Keratinocyte (primary cell): Measurements from ENCODE around the gene COG5. TPM values are rescaled to one million over a fixed set of nuclear protein-coding genes. Genes with fewer than 3 reads are reported as not detected.

ENCODE experiments used
- DNase-seq: peaks from one replicate; pipeline ENCODE4 v3.0.0-alpha.2; 2011; ENCODE audit warnings: low read depth, missing footprints, low spot score
- FAIRE-seq: peaks from 2 replicates; lab custom pipeline; 2011; peaks lifted over from hg19 to GRCh38; lab: Jason Lieb, UNC
- H2AFZ ChIP-seq: 2 replicates; pipeline ENCODE4 v1.6.0; 2012; ENCODE audit warnings: low read length, control low read depth, inconsistent platforms; ENCODE audit not compliant: control insufficient read depth
- H3K27ac ChIP-seq: 2 replicates; pipeline ENCODE4 v1.5.1; 2011; ENCODE audit warnings: low read length; ENCODE audit not compliant: control insufficient read depth, insufficient read depth
- H3K27me3 ChIP-seq: 3 replicates; pipeline ENCODE4 v1.6.0; 2011; ENCODE audit warnings: low read length; ENCODE audit not compliant: control insufficient read depth, insufficient read depth; ENCODE audit errors: extremely low read depth
- H3K36me3 ChIP-seq, 2 experiments: 2 replicates in 1 of 2; 3 replicates in 1 of 2; pipeline ENCODE4 v1.5.1; 2011; ENCODE audit warnings: low read length in 2 of 2, mild to moderate bottlenecking in 1 of 2; ENCODE audit not compliant: control insufficient read depth in 2 of 2, insufficient read depth in 2 of 2; ENCODE audit errors: extremely low read depth in 1 of 2
- H3K4me1 ChIP-seq: 3 replicates; pipeline ENCODE4 v1.5.1; 2011; ENCODE audit warnings: low read length; ENCODE audit not compliant: control insufficient read depth, insufficient read depth; ENCODE audit errors: extremely low read depth
- H3K4me2 ChIP-seq: 3 replicates; pipeline ENCODE4 v1.6.0; 2011; ENCODE audit warnings: low read depth, low read length; ENCODE audit not compliant: control insufficient read depth, insufficient read depth; ENCODE audit errors: extremely low read depth
- H3K4me3 ChIP-seq, 3 experiments: fragments of 200-600 bp in 1 of 3; sonication (generic) in 1 of 3; 2 replicates in 2 of 3; 3 replicates in 1 of 3; pipeline ENCODE4 v1.5.1; 2011 to 2016; ENCODE audit warnings: low read length in 3 of 3, mild to moderate bottlenecking in 3 of 3, control low read depth in 2 of 3, inconsistent platforms in 1 of 3, low read depth in 1 of 3, mixed read lengths in 1 of 3, mixed run types in 1 of 3, moderate library complexity in 1 of 3; ENCODE audit not compliant: control insufficient read depth in 2 of 3, insufficient read depth in 2 of 3; ENCODE audit errors: extremely low read depth in 1 of 3
- H3K79me2 ChIP-seq: 2 replicates; pipeline ENCODE4 v1.6.0; 2012; ENCODE audit warnings: low read length; ENCODE audit not compliant: control insufficient read depth, insufficient read depth
- H3K9ac ChIP-seq: 3 replicates; pipeline ENCODE4 v1.6.0; 2011; ENCODE audit warnings: low read length; ENCODE audit not compliant: control insufficient read depth, insufficient read depth; ENCODE audit errors: extremely low read depth
- H3K9me1 ChIP-seq: 3 replicates; pipeline ENCODE4 v1.6.0; 2011; ENCODE audit warnings: low read length; ENCODE audit not compliant: control insufficient read depth, insufficient read depth; ENCODE audit errors: extremely low read depth
- H3K9me3 ChIP-seq: 2 replicates; pipeline ENCODE4 v1.5.1; 2012; ENCODE audit warnings: low read depth, low read length; ENCODE audit not compliant: control insufficient read depth
- H4K20me1 ChIP-seq: 3 replicates; pipeline ENCODE4 v1.6.0; 2011; ENCODE audit warnings: low read length; ENCODE audit not compliant: control insufficient read depth, insufficient read depth; ENCODE audit errors: extremely low read depth
- EZH2 ChIP-seq: IDR thresholded peaks from one replicate; pipeline ENCODE4 v1.6.1; 2012; ENCODE audit warnings: inconsistent platforms, mild to moderate bottlenecking, low read length, moderate library complexity
- dilution Hi-C: fragments of 300-500 bp; cut with MboI; formaldehyde crosslinking; loops from one replicate; pipeline ENCODE4 v1.7.0; 2020; ENCODE audit warnings: low sequenced_read_pairs; ENCODE audit not compliant: extremely low pct_ligation_motif_present
- polyA plus RNA-seq, 5 experiments: library from polyadenylated mRNA; depleted of rRNA in 3 of 5; stranded (reverse) in 3 of 5; stranded (forward) in 1 of 5; unstranded in 1 of 5; fragments of >200 nt; gene quantifications; 1 replicate in 1 of 5; 2 replicates in 3 of 5; 3 replicates in 1 of 5; pipeline versions ENCODE4 v1.2.1 to v1.2.3, GENCODE V29; 2011 to 2012; ENCODE audit warnings: missing spikeins in 2 of 5, low read depth in 1 of 5, low replicate concordance in 1 of 5
- TF ChIP-seq, protein P1 (sequence below), 3 experiments: IDR thresholded peaks in 1 of 3; conservative IDR thresholded peaks in 1 of 3; optimal IDR thresholded peaks in 1 of 3; 2 replicates in 2 of 3; 3 replicates in 1 of 3; pipeline versions ENCODE3 to v1.5.1; 2011; ENCODE audit warnings: low read length in 3 of 3, mild to moderate bottlenecking in 3 of 3, moderate library complexity in 2 of 3, control low read depth in 1 of 3, inconsistent platforms in 1 of 3; ENCODE audit not compliant: insufficient read depth in 2 of 3; ENCODE audit errors: extremely low read depth in 1 of 3

COG5 gene
- polyA plus RNA-seq, 1 donor (not counting 4 experiments of a cell fraction or from before 2014, with no cell fraction given), result 50.7 TPM

DNA sequence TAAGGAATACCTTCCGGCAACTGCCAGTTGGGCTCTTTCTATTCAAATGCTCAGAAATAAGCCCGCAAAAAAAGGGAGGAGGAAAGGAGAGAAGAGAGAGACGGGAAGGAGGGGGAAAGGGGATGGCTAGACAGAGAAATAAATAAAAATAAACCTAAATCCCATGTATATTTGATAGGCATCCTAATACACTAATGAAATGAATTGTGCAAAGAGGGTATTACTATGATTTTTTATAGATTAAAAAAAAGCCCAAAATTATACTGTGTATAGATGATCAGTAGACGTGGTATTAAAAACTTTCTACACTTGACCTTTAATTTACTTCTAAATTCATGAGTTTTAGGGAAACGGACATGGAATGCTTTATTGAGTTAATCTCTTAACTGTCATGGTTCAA is 305.0 kb downstream of the COG5 start:
- Histone ChIP-seq H3K27ac (no peak overlapping the region), H3K4me1 (no peaks in the 10 kb centered on the region), H3K9me1 (no peaks in the 10 kb centered on the region), H3K9me3 (no peaks in the 10 kb centered on the region), H3K4me2 (no peak overlapping the region), H2AFZ (no peak overlapping the region), H3K4me3 (no peak overlapping the region), H3K79me2 (no peaks in the 10 kb centered on the region), H4K20me1 (no peaks in the 10 kb centered on the region), H3K36me3 (no peaks in the 10 kb centered on the region), H3K27me3 (no peaks in the 10 kb centered on the region), H3K9ac (no peak overlapping the region)
- DNase-seq (no peak), FAIRE-seq (no peak)
- no peak for TF ChIP-seq EZH2
- TF ChIP-seq, protein P1, sequence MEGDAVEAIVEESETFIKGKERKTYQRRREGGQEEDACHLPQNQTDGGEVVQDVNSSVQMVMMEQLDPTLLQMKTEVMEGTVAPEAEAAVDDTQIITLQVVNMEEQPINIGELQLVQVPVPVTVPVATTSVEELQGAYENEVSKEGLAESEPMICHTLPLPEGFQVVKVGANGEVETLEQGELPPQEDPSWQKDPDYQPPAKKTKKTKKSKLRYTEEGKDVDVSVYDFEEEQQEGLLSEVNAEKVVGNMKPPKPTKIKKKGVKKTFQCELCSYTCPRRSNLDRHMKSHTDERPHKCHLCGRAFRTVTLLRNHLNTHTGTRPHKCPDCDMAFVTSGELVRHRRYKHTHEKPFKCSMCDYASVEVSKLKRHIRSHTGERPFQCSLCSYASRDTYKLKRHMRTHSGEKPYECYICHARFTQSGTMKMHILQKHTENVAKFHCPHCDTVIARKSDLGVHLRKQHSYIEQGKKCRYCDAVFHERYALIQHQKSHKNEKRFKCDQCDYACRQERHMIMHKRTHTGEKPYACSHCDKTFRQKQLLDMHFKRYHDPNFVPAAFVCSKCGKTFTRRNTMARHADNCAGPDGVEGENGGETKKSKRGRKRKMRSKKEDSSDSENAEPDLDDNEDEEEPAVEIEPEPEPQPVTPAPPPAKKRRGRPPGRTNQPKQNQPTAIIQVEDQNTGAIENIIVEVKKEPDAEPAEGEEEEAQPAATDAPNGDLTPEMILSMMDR (optimal IDR thresholded peaks at IDR 0.05 in 1 of 3, IDR thresholded peaks at IDR 0.05 in 1 of 3, conservative IDR thresholded peaks at IDR 0.05 in 1 of 3; ENCODE audit: extremely low read depth in 1 of 3, insufficient read depth in 2 of 3, low read length in 3 of 3), result no peak
- dilution Hi-C loops, result no loop called here

DNA sequence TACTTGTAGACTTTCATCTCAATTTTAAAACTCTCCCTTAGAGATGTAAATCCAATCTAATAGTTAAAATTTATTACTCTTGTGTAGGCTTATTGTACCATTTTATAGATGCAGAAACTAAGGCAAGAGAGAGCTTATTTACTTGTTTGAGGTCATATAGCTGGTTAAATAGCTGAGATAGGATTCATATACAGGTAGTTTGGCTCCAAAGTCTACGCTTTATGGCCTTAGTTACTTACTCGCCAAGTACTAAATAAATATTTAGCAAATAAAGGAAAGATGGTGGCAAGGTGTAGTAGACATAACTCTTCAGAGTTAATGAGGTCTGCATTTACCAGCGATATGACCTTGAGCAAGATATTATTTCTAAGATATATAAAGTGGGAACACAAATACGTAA is 308.1 kb downstream of the COG5 start:
- H4K20me1 ChIP-seq, result no peaks in the 10 kb centered on the region
- no peak overlapping the region for H3K4me2 ChIP-seq
- H3K79me2 ChIP-seq, result no peaks in the 10 kb centered on the region
- dilution Hi-C loops, result no loop called here
- H3K9me1 ChIP-seq, result no peaks in the 10 kb centered on the region
- H2AFZ ChIP-seq, result no peak overlapping the region
- no peaks in the 10 kb centered on the region for H3K9me3 ChIP-seq
- FAIRE-seq (no peak), DNase-seq (no peak)
- no peaks in the 10 kb centered on the region for H3K4me1 ChIP-seq
- H3K36me3 ChIP-seq, result no peaks in the 10 kb centered on the region
- H3K27ac ChIP-seq, result no peak overlapping the region
- TF ChIP-seq EZH2, result no peak
- TF ChIP-seq, protein P1 (optimal IDR thresholded peaks at IDR 0.05 in 1 of 3, IDR thresholded peaks at IDR 0.05 in 1 of 3, conservative IDR thresholded peaks at IDR 0.05 in 1 of 3; ENCODE audit: extremely low read depth in 1 of 3, insufficient read depth in 2 of 3, low read length in 3 of 3), result no peak
- no peak overlapping the region for H3K4me3 ChIP-seq
- H3K27me3 ChIP-seq, result no peaks in the 10 kb centered on the region
- no peak overlapping the region for H3K9ac ChIP-seq
